Epidermal melanocyte (primary cell): Measurements from ENCODE around the gene BRAT1.
"Not testable (repeated sequence)": the region's sequence is repeated elsewhere in the genome, so short reads cannot be mapped to it uniquely, and the experiment has no call there.

Experiments used
- DNase-seq: peaks from one replicate; pipeline ENCODE4 v3.0.0; 2011; ENCODE audit warnings: low spot score; ENCODE audit not compliant: insufficient read length

The BRAT1 gene

DNA sequence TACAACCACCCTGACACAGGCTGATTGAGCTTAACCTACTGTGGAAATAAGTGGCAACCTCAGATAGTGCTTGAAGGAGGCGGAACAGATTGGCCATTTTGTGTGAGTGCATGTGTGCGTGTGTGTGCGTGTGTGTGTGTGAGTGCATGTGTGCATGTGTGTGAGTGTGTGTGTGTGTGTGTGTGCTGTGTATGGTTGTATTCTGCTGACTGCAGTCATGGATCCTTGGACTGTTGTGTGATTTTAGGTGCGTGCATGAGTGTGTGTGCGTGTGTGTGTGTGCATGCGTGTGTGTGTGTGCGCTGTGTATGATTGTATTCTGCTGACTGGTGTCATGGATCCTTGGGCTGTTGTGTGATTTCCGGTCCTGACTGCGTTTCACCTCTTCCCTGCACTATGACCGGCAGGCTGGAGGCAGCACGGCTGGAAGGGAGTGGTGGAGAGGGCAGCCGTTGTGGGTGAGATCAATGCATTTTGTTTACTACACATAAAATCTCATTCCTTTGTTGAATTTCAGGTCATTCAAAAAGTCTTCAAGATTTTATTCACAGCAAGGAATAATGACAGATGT, 9.7 kb upstream of the BRAT1 start:
- no peak for DNase-seq

DNA sequence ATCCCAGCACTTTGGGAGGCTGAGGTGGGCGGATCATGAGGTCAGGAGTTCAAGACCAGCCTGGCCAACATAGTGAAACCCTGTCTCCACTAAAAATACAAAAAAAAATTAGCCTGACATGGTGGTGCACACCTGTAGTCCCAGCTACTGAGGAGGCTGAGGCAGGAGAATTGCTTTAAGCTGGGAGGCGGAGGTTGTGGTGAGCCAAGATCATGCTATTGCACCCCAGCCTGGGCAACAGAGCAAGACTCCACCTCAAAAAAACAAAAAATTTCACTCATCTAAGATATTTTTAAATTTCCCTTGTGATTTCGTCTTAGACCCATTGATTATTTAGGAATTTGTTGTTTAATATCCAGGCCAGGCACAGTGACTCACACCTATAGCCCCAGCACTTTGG, 8.6 kb upstream of the BRAT1 start:
- not testable (repeated sequence) for DNase-seq

DNA sequence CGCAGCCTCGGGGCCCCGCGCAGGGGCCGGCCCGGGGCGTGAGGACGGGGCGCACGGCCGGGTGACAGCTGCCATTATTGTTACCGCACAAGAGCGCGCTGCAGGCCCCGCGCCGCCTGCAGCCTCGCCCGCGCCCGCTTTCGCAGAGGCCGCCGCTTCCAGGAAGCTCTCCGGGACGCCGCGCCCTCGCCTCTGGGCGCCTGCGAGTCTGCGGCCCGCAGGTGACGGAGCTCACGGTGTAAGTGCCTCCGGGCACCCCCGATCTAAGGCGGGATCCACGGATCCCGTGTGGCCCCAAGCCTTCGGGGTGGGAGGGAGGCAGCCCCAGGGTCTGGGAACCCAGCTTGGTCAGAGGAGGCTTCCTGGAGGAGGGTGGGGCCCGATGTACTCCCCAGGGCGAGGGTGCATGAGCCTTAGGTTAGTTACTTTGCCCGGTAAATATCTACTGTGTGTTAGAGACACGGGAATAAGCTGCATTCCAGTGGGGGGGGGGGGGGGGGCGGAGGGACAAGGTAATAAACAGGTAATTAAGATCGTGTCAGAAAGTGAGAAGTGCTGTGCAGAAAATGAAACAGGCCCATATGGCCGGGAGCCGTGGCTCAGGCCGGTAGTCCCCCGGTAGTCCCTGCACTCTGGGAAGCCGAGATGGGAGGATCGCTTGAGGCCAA, 4.1 kb upstream of the BRAT1 start:
- DNase-seq = no peak

DNA sequence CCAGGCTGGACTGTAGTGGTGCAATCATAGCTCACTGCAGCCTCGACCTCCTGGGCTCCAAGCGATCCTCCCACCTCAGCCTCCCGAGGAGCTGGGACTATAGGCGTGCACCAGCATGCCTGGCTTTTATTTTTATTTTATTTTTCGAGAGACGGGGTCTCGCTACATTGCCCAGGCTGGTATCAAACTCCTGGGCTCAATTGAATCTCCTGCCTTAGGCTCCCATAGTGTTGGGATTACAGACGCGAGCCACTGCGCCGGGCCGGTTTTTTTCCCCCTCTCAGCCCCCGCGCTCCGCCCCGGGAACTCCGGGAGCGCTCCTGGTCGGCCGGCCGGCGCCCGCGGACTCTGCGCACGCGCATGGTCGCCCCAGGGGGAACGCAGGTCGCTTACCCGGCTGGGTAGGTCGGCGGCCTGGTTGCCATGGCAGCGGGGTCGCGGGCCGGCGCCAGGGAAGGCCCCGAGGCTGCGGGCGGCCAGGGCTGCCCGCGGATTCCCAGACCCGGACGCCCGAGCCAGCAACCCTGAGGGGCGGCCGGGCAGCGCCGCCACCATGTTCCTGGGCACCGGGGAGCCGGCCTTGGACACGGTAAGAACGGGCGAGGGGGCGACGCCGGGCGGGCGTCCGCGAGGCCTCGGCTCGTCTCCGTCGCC, 3.4 kb upstream of the BRAT1 start, which contains the start of gene IQCE:
Gene IQCE (plus strand): TSS at position 351 of the 654 bp plus-strand sequence. CDS start 203 bp downstream, at position 554.
- peak; percentile 78 for DNase-seq

DNA sequence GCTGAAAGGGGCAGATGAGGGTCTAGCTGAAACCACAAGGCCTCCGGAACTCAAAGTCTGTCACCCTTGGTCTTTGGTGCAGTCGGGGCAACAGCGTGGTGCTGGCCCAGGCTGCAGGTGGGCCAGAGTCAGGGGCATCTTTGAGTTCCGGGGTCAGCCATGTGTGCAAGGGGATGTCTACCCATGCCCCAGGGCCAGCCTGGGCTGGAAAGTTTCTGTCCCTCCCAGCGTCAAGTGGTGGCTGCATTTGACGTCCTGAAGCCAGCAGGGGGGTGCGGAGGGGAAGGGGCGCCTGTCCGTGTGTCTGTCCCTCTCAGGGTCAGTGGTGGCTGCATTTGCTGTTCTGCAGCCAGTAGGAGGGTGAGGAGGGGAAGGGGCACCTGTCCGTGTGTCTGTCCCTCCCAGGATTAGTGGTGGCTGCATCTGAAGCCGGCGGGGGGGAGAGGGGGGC, 638 bp downstream of the BRAT1 start:
- DNase-seq = no peak

DNA sequence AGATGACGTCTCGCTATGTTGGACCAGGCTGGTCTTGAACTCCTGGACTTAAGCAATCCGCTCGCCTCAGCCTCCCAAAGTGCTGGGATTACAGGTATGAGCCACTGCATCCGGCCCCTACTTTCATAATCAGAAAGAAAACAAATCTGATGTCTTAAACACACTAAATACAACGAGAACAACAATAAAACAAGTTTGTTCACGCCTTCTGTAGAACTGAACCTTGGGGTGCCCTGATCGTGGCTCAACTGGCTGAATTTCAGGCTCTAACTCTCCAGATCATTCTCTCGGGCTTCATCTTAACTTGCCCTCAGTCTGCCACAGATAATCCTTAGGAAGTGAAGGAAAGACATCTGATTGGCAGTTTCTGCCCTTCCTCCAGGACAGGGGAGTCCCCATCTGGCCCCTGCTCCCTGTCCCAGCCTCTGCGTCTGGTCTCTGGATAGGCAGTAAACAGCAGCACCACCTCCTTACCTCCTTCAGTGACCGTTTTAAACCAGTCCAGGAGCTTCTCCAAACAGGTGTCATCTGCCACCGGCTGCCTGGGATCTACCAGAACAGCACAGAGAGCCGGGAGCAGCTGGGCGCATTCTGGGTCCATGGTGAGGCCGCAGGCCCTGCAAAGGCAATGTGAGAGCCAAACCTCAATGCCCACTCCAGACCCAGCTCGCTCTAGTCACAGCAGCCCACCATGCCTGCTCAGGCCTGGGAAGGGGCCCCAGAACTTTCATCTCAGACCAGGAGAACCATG, 1.3 kb downstream of the BRAT1 start:
- DNase-seq = no peak

DNA sequence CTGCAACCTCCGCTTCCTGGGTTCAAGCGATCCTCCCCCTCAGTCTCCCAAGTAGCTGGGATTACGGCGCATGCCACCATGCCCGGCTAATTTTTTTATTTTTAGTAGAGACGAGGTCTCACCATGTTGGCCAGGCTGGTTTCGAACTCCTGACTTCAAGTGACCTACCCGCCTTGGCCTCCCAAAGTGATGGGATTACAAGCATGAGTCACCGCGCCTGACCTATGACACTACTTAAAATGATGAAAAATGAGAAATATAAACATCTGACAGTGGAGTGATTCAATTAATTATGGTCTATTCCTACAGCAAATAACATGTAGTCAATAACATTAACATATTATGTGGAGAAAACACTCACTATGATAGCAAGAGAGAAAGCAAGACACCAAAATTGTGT, 2.2 kb downstream of the BRAT1 start:
- DNase-seq = no peak

DNA sequence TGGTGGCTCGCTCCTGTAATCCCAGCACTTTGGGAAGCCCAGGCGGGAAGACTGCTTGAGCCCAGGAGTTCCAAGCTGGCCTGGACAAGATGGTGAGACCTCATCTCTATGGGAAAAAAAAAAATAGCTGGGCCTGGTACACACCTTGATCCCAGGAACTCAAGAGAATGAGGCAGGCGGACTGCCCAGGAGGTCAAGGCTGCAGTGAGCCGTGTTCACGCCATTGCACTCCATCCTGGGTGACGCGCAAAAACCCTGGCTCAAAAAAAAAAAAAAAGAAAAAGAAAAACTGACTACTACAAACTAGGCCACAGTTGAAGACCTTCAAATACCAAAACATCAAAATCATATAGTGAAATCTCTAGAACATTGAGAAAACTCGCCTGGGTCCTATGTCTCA, 3.9 kb downstream of the BRAT1 start:
- no peak for DNase-seq

DNA sequence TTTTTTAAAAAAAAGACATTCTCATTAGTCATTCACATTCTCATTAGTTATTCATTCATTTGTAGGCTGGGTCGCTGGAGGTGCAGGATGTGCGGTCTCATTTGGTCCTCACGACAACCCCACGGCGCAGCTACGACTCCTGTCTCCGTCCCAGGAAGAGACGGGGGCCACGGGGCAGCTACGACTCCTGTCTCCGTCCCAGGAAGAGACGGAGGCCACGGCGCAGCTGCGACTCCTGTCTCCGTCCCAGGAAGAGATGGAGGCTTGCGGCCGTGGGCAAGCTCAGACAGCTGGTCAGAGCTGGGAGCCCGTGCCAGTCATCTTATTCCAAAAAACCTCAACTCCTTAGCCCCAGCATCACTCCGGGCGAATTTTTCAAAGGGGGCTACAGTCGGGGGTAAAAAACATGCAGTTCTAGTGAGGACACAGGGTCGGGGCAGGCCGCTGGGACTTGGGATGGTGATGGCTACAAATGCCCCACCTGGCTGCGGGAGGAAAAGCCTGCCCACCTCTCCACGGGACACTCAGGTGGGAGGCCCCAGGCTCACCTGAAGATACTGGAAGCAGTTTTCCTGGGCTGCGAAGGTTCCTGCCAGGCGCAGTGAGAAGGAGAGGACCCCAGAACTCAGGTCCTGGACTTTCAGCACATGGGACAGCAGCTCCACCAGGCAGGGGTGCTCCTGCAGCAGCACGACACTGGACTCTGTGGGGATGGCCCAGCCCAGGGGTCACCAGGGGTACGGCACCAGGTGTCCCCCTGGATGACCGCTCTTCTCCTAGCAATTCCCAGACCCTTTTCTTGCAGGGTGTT, 8.3 kb downstream of the BRAT1 start:
- peak; percentile 7 for DNase-seq

DNA sequence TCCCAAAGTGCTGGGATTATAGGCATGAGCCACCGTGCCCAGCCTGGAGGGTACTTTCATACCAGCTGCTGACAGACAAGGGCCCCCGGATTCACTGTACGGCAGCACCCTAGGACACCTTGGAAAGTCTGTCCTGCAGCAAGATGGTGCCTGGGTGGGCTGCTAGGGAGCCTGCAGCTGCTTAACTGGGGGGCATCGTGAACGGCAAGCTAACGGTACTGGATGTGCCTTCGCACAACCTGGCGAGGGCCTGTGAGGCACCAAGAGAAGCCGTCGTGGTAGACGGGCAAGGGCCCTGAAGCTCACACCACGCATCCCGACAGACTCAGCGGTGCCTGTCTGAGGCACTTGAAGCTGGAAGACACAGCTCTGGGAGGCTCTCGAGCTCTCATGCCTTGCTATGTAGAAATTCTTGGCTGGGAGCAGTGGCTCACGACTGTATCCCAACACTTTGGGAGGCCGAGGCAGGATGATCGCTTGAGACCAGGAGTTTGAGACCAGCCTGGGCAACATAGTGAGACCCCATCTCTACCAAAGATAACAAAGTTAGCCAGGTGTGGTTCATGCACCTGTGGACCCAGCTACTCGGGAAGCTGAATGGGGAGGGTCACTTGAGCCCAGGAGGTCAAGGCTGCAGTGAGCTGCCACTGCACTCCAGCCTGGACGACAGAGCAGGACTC, 9.4 kb downstream of the BRAT1 start:
- no peak for DNase-seq

DNA sequence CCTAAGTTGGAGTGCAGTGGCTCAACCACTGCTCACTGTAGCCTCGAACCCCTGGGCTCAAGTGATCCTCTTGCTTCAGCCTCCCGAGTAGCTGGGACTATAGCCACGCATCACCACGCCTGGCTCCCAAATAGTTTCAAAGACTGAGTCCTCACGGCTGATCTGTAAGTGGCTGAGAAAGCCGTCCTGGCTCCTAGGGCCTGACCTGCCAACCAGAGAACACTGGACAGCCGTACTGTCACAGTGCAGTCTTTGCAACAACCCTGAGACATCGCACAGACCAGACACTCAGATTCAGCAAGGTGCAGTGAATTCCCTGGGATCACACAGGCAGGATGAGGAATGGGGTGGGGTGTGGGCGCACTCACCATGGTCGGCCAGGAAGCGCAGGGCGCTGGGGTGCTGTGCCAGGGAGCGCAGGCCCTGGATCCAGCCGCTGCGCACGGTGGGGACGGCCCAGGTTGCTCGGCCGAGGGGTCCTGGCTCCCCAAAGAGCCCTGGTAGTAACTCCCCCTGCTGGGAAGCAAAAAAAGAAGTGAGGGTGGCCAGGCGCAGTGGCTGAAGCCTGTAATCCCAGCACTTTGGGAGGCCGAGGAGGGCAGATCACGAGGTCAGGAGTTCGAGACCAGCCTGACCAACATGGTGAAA, 10.7 kb downstream of the BRAT1 start:
- DNase-seq = peak; percentile 1

DNA sequence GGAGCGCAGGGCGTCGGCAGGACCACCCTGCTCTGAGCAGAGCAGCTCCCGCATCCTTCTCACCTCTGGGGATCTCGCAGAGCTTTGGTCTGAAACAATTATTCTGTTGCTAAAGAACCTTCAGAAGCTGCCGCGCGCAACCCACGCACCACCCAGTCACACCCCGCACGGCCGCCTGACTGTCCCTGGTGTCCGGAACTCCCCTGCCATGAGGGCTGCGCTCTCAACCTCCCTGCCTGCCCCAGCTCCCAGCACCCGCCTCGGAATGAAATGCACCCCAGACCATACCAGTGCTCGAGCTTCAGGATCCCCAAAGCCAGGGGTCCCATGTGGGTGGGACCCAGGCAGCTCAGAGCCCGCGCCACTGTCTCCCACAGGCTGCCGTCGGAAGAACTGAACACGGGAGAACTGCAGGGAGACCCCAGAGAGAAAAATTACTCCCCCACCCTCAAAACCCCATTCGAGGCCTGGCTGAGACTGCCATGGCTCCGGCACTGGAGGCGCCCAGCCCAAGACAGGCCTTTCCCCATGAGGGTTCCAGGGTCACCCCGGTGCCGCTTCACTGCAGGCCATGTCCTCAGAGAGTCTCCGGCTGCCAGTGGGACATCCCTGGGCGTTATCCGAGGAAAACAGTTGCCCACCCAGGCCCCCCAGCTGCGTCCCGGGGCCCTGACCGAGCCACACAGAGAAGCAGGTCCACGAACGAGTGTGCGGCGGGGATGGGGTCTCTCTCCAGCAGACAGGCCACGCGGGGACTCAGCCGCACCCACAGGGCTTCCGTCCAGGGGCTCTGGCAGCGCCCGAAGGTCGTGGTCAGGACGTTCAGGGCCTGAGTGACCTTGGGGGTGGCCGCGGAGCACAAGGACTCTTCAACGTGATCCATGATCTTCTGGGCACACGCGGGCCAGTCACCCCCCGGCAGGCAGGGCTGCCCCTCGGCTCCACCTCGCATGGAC, 12.1 kb downstream of the BRAT1 start:
- DNase-seq = peak; percentile 9

DNA sequence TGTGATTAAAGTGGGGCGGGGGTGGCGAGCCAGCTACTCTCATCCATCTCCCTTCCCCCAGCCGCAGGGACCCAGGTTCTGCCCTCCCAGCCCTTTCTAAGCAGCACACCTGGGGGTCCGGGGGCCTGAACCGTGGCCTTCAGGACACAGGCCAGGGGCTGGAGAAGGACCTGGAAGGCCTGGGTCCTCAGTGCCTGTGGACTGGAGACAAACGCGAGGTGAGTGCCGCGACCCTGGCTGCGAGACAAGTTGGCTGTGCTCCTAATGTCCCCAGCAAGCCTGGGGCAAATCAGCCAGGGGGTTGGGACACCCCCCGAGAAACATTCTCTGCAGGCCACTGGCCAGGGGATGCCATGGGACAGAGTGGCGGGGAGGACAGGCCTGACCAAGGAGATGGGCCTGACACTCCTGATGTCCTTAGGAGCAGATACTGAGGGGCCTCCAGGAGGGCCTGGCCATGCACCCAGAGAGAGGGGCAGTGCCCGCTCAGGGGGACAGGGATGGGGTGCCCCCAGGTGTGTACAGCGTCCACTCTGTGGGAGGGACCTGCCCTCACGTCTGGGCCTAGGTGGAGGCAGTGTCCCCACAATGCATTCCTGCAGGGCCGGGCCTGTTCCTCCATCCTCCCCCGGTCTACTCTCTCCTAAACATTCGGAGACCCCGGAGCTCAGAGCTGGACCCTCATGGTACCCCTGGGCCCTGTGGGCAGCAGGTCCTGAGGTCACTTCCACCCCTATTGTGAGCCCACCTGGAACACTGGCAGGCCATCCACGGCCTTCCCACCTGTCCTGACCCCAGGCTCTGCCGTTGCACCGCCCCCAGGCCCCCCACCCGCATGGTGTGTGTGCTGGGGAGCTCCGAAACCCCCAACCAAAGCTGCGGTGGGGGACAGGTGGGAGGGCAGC, 13.1 kb downstream of the BRAT1 start:
- peak; percentile 2 for DNase-seq

DNA sequence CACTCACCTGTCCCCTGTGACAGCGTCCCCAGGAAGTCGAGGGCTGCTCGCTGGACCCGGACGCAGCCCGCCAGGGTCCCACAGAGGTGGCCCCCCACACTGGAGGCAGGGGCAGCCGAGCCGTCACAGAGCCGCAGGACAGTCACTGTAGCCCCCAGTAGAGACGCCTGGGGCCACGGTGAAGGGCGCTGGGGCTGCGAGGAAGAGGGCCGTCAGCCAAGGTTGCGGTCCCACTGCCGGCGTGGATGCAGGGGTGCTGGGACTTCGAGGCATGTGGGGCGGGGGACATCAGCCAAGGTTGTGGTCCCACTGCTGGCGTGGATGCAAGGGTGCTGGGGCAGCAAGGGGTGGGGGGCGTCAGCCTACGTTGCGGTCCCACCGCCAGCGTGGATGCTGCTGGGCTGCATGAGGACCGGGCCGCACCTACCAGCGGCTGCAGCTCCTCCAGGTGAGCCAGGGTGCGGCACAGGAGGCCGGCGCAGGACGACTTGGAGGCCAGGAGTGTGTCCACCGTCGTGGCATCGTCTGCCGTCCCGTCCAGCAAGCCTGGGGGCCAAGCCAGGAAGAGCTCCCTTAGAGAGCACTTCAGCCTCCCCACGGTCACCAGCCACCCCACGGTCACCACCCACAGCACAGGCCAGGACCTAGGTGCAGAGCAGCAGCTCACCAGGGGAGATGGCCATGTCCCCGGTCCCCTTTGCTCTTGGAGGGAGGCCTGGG, 13.9 kb downstream of the BRAT1 start:
- no peak for DNase-seq

DNA sequence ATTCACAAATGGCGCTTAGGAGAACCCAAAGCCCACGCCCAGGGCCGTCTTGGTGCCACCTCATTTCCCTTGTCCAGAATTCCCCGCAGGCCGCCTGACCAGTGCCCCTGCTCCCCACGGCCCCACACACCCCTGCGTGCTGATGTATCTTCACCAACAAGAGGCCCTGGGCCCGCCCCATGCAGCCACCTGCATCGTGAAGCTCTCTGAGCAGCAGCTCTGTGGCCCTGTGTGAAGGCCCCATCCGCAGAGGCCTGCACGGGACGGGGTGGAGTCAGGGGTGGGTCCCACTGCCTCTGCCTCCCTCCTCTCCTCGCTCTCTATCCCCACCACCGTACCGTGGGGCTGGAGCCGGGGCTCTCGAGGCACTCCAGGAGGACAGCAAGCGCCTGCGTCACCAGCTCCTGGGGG, 14.7 kb downstream of the BRAT1 start:
- DNase-seq = no peak

DNA sequence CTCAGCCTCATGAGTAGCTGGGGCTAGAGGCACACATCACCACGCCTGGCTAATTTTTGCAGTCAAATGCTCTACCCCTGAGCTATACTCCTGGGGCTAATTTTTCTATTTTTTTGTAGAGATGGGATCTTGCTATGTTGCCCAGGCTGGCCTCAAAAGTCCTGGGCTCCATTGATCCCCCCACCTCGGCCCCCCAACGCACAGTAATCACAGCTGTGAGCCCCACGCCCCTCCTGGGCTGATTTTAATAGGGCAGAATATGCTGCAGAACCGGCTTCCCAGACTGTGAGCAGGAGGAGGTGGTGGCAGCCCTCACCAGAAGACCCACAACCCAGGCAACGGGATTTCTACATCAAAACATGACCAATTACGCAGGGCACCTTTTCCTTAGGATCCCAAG, 15.2 kb downstream of the BRAT1 start:
- no peak for DNase-seq
